ENCODE results near the gene BEND2.

DNA sequence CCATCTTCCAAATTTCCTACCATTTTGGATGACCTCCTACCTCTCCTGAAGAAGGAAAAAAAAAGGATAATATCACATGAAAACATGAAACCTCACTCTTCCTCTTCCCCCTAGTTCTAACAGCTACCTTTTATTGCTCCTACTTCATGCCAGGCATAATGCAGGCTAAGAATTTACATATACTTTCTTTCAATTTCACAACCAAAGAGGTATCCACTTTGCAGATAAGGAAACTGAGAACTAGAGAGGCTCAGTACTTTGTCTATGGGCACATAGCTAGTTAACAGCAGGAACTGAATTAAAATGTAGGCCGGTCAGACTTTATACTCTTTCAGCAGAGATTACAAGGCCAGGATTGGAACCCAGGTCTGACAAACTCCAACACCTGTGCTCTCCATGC lies 34.4 kb upstream of the BEND2 start:
- TF ChIP-seq, protein P1, sequence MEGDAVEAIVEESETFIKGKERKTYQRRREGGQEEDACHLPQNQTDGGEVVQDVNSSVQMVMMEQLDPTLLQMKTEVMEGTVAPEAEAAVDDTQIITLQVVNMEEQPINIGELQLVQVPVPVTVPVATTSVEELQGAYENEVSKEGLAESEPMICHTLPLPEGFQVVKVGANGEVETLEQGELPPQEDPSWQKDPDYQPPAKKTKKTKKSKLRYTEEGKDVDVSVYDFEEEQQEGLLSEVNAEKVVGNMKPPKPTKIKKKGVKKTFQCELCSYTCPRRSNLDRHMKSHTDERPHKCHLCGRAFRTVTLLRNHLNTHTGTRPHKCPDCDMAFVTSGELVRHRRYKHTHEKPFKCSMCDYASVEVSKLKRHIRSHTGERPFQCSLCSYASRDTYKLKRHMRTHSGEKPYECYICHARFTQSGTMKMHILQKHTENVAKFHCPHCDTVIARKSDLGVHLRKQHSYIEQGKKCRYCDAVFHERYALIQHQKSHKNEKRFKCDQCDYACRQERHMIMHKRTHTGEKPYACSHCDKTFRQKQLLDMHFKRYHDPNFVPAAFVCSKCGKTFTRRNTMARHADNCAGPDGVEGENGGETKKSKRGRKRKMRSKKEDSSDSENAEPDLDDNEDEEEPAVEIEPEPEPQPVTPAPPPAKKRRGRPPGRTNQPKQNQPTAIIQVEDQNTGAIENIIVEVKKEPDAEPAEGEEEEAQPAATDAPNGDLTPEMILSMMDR (IDR thresholded peaks at IDR 0.05 in 4 of 5, conservative IDR thresholded peaks at IDR 0.05 in 1 of 5) = no peak
- TF ChIP-seq POLR2A (IDR thresholded peaks at IDR 0.05) = no peak
